SW480 (cell line): ENCODE measurements around the gene CMTM1.
A peak's percentile ranks its signal among the peaks of the same experiment; 100 is the strongest.

Source experiments
- DNase-seq: peaks from one replicate; pipeline ENCODE4 v3.0.0-alpha.2; 2016; ENCODE audit warnings: low spot score

CMTM1 gene, protein sequence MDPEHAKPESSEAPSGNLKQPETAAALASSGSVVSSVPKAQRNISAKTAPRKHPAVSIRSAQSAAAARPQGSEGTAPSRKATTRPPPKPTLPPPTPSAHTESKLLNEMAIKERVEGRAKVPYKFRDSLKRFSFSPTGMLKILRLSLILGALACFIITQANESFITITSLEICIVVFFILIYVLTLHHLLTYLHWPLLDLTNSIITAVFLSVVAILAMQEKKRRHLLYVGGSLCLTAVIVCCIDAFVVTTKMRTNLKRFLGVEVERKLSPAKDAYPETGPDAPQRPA

DNA sequence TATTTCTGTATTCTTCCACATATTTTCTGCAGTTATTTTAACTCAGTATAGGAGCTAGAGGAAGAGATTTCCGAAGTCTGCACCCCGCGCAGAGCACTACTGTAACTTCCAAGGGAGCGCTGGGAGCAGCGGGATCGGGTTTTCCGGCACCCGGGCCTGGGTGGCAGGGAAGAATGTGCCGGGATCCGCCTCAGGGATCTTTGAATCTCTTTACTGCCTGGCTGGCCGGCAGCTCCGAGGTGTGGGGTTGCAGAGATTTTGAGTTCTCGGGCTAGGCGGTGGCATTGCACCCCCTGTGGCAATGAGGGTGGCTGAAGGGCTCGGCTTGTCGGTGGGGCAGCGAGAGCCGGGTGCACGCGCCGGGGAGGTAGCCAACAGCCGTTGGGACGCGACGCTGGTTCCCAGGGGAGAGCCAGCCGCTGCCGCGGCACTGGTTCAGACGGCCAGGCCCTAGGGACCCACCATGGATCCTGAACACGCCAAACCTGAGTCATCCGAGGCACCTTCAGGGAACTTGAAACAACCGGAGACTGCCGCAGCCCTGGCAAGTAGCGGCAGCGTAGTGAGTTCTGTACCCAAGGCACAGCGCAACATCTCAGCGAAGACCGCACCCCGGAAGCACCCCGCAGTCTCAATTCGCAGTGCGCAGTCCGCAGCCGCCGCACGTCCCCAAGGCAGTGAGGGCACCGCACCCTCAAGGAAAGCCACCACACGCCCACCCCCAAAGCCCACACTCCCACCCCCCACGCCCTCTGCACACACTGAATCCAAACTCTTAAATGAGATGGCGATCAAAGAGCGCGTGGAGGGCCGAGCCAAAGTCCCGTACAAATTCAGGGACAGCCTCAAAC is at the start of gene CMTM1:
Gene CMTM1, plus strand, starts transcription at position 389 of the 851 bp plus-strand sequence. Its CDS starts 75 bp downstream, at position 464.
- DNase-seq = no peak

DNA sequence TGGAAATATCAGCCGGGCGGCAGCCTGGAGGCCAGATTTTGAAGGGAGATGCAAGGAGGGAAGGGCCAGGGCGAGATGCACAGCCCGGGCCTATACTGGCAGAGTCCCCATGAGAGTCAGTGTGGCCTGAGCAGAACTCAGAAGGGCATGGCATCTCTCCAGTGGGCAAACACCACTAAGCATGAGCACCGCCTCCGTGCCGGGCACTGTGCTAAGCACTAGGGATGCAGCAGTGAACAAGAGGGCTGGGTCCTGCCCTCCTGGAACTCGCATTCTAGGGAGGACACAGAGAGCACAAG is 49.8 kb upstream of the CMTM1 start:
- no peak for DNase-seq

DNA sequence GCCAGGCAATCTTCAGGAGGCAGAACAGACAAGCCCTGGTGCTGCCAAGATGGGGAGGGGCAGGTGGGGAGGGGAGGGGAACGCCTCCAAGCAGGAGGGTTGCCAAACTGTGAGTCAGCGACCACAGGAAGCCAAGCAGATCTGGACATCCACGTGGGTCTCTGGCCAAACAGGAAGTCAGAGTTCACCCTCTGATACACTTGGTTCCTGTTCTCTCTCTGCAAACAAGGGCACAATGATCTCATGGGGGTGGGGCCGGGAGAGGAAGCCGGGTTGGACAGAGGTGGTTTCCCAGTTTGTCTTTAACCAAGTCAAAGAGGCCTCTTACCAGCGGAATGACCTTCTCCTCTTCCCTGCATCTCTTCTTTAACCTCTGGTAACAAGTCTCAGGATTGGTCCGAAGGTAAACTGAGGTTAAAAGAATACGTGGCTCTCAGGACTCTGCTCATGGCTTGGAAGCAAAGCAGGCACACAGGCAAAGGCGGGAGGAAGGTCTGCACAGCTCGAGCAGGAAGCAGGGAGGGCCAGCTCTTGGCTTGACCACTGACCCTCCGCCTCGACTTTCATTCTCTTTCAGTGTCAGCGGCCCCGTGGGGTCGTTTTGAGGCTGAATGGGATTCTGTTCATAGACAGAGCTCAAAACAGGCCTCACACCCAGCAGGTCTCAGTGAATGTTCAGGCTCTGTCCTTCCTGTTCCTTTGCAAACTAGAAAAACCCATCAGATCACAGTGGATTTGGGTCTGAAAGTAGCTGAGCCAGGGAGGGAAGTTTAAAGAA is 49.2 kb upstream of the CMTM1 start:
- peak; percentile 96 for DNase-seq

DNA sequence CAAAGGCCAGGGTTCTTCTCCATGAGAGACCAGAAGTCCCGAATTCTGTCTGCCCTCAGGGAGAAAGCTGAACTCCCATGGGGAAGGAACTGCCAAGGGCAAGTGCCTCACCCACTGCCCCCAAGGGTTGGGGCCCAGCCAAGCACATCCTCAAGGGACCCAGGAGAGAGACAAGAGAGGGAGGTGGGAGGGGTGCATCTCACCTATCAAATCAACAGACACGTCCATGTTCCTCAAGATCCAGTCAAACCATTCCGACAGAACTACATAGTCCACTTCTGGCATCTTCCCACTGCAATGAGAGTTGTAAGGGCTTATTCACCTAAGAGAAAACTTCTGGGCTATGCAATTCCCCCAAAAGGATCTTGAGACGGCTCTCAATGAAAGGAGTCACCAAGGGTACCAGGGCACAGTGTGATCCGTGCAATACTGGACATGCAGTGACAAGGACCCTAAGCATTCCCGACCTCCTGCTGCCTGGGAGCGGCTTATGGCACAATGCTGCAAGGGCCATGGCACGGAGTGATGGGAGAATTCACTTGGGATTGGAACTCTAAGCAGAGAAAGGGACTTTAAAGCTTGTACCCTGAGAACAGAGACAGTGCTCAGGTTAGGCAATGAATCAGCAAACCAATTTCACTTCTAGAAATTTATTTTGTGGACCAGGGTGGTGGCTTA is 48.5 kb upstream of the CMTM1 start:
- no peak for DNase-seq

DNA sequence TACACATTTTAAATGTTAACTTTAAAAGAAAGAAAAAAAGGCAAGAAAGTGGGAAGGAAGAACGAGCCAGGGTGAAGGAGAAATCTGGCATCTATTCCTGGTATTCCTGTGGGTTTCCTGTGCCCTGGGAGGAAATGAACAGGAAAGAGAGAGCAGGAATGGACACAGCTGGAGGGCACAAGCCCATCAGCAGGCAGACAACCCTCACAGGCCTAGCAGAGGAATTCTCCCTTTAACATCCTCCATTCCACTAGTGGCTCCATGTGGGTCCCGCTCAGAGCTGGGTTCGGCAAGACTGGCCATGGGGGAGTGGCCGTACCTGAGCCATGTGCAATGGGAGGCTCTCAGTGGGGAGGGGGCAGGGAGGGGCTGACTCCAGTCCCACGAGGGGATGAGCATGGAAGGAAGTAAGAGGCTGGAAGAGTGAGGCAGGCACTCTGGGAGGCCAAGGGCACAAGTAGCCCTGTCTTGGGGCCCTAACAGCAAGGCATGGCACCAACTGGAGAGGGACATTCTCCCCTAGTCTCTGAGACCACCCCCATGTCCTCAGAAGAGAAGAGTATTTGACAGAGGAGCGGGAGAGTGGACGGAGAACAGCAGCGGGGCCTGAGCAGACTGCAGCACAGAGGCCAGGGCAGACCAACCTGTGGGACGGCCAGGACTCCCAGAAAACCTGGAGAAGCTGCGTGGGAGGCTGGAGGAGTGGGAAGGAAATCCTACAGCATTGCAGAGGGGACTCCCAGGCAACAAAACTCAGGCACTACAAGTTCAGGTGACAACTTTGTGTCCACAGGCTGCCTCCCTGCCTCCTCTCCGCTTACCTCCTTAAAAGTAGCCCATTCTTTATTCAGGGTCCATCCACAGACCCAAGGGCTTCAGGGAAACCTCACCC is 46.5 kb upstream of the CMTM1 start:
- no peak for DNase-seq

DNA sequence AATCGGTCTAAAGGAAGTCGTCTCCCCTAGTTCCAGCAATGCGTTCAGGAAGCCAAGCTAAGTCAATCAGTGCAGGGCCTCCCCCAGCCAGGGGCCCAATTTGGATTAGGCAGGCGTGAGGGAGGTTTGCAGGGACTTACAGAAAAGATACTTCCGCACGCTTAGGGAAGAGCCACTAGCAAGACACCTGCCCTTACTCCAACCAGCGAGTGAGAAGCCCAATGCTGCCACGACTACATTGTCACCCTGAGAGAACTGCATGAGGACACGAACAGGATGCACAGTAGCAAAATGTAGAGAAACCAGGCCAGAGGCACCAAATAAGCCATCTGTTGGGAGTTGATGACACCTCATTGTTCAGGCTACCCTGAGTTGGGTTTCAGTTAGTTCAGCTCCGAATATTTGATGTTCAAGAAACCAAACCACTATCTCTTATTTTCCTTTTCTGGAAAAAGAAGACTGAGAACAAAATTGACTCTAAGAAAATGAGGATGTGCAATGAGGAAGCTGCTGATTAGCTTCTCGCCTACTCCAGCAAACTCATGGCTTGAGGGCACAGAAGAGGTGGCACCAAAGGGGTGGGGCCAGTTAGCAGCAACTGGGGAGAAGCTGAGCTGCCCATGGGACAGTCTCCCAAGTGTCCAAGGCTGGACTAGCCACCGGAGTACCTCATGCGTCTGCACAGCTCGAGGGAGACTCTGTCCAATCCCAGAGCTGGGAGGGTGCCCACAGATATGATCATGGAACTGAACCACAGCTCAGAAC is 45.7 kb upstream of the CMTM1 start:
- no peak for DNase-seq

DNA sequence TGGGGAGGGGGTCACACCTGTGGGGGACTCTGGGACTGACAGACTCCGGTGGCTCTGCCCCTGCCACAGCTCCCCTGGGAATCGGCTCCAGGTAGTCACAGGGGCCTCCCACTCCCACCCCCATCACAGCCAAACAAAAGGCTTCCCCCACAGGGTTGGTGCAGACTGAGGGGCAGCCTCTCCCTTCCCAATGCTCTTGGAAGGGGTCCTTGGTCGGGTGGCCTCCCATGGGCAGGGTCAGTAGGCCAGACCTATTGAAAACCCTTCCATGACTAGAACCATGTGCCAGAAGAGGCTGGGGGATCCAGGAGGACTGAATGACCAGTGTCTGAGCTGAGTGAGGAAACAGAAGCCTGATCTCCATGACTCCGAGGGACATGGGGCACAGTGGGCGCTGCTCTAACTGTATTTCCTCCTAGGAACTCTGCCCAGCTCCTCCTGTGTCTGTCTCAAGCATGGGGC is 45.0 kb upstream of the CMTM1 start:
- no peak for DNase-seq

DNA sequence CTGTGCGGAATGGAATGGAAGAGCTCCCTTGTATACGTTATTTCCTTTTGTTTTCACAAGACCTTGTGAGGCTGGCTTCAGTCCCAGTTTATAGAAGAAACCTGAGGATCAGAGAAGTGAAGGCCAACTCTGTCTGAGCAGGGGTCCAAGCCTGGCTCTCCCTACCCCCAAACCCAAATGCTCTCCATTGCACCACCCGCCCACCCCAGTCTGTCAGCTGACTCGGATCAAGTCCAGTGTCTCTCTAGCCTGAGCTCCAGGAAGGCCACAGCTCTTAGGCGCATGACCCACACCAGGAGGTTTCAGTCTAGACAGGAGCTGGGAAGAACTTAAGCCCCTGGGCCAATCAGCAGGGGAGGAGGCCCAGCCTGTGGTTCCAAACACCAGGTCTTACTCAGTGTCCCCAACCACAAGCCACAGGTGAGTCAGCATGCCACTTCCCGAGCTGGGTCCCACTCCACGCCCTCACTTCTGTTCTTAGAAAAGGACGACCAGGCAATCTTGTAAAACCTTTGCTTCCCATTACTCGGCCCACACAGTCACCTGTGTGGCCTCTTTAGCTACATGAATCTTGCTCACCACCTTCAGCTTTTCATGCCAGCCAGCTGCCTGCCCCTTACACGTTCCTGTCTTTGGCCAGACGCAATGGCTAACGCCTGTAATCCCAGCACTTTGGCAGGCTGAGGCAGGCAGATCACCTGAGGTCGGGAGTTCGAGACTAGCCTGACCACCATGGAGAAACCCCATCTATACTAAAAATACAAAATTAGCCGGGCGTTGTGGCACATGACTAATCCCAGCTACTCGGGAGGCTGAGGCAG is 44.1 kb upstream of the CMTM1 start:
- peak; percentile 87 for DNase-seq

DNA sequence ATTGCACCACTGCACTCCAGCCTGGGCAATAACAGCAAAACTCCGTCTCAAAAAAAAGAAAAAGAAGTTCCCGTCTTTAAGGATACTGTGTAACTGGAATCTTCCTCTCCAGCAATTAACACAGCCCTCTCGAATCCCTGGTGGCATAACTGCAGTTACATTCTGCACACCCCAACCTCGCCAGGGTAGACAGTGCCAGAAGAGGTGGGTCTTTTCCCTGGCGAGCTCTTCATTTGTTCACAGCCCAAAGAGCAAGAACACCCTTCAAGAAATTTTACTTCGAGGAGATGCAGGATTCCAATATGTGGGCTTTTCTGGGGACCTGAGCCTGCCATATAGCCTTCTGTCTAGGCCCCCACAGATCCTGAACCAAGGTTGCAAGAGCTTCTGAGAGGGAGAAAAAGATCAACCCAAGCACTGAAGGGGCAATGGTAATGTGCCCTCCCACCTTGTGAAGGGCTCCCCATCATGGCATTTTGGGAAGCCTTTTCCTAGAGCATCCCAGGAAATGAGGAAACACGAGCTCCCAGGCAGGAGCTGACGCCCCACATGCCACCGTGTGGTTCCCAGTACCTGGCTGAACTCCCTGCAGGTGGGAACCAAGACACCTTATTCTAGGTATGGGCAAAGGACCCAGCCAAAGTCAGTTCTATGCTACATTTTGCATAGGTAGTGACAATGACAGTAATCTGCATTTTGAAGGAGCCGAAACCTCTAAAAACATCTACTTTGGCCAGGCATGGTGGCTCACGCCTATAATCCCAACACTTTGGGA is 43.2 kb upstream of the CMTM1 start:
- DNase-seq = no peak

DNA sequence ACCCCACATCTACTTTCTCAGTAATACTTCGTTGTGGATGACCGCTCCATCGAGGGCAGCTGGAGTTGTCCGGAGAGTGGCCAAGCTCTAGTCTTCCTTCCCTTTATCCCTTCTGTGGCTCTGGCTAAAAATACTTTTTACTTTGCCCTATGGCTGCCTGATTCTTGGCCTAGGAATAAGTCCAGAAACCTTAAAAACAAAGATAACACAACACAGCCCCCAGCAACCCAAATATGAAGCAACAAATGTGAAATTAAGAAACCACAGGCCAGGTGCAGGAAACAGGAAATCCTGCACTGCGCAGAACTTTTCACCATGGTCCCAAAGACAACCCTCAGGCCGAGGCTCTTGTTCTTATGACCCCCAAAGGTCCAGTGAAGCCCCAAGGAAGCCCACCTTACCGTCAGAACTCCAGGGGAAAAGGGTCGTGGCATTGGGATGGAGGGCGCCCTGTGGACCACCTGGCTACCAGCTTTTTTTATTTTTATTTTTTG is 42.3 kb upstream of the CMTM1 start:
- DNase-seq = no peak

DNA sequence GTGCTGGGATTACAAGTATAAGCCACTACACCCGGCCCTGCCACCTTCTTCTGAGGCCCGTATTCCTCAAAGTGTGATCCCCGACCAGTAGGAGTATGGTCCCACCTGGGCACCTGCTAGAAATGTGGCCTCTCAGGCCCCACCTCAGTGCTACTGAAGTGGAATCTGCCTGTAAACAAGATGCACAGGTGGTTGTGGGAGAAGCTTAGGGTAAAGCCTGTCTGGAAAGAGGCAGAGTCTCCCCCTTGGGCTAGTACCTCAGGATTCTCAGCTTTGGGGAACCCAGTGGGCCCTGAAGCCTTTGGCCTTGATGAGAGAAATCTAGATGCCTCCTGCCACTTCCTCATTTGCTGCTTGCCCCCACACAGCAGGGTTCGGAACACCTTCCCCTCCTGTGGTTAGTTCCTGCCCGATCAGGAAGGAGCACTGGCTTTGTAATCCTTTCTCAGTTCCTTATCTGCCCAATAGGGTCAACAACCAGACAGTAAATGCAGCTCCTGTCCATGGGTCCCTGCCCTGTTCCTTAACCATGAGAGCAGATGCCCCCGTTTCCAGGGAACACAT is 41.6 kb upstream of the CMTM1 start:
- DNase-seq = no peak

DNA sequence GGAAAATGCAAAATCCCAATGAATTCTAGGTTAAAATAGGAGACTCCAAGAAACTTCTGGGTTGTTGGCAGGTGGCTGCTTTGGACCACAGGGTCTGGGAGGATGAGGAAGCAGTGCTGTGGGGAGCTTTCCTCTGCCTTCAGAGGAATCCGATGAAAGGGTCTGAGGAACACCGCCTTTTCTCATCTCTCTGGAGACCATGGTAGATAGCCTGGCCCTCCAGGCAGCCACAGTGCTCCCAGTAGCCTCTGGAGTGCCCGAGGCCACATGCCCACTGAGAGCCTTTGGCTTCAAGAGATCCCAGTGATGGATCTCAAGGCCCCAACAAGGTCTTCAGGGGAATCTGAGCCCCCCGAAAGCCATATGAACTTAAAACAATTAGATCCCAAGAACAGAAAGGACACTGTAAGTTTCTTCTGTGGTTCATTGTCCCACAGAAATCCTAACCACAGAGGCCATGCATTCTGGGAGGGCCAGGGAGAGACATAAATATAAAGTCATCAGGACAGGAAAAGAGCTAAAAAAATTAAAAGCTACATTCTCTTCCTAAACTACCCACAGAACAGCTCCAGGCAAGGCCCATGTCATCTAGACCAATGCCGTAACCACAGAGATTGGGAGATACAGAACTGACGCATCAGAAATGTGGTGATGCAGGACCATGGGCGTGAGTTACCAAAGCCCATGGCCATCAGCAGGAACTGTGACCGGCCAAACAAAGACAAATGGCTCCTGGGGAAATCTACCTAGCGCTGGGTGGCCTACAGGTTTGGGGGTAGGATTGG is 40.7 kb upstream of the CMTM1 start:
- no peak for DNase-seq

DNA sequence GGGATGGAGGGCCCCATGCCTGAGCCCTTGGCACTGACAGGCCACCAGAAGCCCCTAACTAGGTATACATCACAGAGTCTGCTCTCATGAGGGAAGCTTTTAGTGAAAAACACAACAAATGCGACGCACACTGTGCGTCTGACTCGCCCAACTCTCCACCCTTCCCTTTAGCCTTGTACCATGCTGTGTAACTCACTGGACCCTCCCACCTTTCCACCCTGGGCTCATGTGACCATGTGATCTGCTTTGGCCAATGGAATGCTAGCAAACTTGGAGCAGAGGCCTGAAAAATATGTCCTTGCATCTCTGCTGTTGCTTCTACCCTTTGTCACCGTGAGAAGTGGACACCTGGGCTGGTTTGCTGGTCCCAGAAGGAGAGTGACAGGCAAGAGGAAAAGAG is 37.9 kb upstream of the CMTM1 start:
- no peak for DNase-seq

DNA sequence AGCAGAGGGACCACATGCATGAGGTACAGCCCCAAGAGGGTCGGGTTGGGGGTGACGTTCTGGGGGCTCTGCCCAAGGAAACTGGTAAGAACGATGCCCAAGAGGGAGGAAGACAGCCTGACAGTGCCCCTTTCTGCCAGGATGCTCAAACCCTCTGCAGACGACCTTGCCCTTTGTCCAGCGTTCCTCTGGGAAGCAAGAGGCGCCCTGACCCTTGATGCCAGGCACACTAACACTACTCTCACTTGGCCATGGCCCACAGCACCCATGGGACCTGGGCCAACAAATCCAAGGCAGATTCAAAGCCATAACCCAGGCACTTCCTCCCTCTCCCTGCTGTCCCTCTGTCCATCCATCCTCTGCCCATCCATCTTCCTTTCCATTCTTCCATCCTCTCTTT is 36.8 kb upstream of the CMTM1 start:
- no peak for DNase-seq

DNA sequence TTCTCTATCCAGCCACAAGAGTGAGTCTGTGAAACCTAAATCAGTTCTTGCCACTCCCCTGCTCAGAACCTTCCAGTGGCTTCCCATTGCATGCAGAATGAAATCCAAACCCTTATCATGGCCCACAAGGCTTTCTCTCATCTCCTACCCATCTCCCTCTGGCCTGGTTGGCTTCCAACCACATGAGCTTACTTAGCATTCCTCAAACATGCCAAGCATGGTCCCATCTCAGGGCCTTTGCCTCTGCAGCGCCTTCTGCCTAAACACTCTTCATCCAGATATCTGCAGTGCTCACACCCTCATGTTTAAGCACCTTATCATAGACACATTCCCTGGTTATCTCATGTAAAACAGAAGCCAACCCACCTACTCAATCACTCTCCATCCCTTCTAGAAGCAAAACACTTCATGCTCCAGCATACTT is 31.9 kb upstream of the CMTM1 start:
- DNase-seq = no peak

DNA sequence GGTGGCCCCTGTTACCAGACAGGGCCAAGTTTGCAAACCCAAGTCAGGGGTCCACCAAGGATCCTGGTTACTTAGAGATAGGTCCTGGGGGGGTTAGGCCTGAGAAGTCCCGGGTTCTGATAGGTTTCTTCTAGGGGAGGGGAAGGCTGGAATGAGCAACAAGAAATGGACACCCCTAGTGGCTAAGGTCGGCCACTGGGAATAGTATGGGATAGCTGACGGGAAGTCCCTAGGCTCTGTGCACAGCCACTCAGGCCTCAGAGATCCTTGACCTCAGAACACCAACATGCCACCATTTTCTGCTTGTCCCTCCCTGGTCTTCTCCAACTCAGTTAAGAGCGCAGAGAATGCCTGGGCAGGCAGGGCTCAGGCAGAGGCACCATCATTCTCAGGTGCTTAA is 29.7 kb upstream of the CMTM1 start:
- DNase-seq = no peak

DNA sequence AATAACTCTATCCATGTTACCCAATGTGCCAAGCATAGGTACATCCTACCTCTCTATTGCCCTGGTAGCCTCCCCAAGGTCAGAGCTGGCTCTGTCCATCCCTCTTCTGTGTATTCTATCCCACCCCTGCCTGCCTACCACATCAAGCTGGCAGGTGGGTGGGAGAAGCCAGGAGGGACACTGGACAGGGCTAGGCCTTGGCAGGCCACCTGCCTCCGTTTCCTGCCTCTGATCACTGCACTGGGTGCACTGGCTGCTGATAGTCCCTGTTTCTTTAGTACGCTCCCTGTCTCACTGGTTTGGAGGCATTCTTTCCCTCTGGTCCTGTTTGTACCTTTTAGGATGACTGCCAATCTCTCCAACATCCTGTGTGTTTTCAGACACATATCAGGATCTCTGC is 29.0 kb upstream of the CMTM1 start:
- DNase-seq = no peak
